T-helper 1 cell treated with Interleukin-12 subunit alpha and Interleukin-12 subunit beta and Interleukin-4 antibody, amounts not matched to agents 30 μg/mL and 1 μg/mL, for 36 hours (primary cell): Measurements from ENCODE around the gene ADAMTS13.
A peak's percentile ranks its signal among the peaks of the same experiment; 100 is the strongest.

Experiments
- H3K27ac Mint-ChIP-seq: one replicate; pipeline ENCODE4 v1.8.0; 2021; ENCODE audit warnings: mild to moderate bottlenecking, mixed read lengths
- H3K27me3 Mint-ChIP-seq: one replicate; pipeline ENCODE4 v1.8.0; 2021; ENCODE audit warnings: low read depth, mixed read lengths
- H3K36me3 Mint-ChIP-seq: one replicate; pipeline ENCODE4 v1.8.0; 2021; ENCODE audit warnings: low read depth, mixed read lengths
- H3K4me1 Mint-ChIP-seq: one replicate; pipeline ENCODE4 v1.8.0; 2021; ENCODE audit warnings: low read depth, mixed read lengths
- H3K4me3 Mint-ChIP-seq: one replicate; pipeline ENCODE4 v1.8.0; 2021; ENCODE audit warnings: mild to moderate bottlenecking, moderate library complexity, mixed read lengths
- H3K9me3 Mint-ChIP-seq: one replicate; pipeline ENCODE4 v1.8.0; 2021; ENCODE audit warnings: mixed read lengths

The ADAMTS13 gene

DNA sequence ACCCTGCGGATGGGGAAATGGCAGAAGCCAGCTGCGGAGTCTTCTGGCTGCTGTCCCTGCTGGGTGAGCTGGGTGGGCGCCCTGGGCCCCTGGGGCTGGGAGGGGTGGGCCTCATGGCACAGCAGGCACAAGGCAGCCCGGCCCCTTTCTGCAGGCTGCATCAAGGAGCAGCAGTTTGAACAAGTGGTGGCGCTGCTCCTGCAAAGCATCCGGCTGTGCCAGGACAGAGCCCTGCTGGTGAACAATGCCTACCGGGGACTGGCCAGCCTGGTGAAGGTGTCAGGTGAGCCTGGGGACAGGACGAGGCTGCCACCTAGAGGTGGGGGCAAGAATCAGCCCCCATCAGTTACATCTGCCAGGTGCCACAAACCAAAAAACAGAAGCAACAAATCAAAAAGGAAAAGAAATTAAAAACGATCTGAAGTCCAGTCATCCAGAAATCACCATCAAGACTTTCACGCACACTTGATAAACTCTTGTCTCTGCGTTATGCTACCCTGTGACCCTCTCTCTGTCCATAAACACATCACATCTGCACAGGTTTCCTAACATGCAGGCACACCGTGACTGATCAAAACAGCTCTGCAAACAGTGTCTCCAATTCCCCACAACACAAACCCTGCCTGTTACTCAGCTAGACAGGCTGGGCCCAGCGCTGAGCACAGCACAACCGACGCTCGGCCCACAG is 18.3 kb upstream of the ADAMTS13 start:
- no peak overlapping the region for H3K4me3 Mint-ChIP-seq

GRCh38 chr9:133404454-133405002 is 17.6 kb upstream of the ADAMTS13 start:
- Mint-ChIP-seq H3K4me1 (peaks cover 5% of the 10 kb centered on the region), H3K36me3 (peaks cover 23% of the 10 kb centered on the region), H3K9me3 (no peaks in the 10 kb centered on the region), H3K27me3 (no peaks in the 10 kb centered on the region), H3K4me3 (no peak overlapping the region), H3K27ac (no peak overlapping the region)

More for the DNA sequence above, 18.3 kb upstream of the ADAMTS13 start:
- Mint-ChIP-seq H3K4me1 (peaks cover 5% of the 10 kb centered on the region), H3K9me3 (no peaks in the 10 kb centered on the region), H3K27me3 (no peaks in the 10 kb centered on the region), H3K36me3 (peaks cover 20% of the 10 kb centered on the region), H3K27ac (no peak overlapping the region)

DNA sequence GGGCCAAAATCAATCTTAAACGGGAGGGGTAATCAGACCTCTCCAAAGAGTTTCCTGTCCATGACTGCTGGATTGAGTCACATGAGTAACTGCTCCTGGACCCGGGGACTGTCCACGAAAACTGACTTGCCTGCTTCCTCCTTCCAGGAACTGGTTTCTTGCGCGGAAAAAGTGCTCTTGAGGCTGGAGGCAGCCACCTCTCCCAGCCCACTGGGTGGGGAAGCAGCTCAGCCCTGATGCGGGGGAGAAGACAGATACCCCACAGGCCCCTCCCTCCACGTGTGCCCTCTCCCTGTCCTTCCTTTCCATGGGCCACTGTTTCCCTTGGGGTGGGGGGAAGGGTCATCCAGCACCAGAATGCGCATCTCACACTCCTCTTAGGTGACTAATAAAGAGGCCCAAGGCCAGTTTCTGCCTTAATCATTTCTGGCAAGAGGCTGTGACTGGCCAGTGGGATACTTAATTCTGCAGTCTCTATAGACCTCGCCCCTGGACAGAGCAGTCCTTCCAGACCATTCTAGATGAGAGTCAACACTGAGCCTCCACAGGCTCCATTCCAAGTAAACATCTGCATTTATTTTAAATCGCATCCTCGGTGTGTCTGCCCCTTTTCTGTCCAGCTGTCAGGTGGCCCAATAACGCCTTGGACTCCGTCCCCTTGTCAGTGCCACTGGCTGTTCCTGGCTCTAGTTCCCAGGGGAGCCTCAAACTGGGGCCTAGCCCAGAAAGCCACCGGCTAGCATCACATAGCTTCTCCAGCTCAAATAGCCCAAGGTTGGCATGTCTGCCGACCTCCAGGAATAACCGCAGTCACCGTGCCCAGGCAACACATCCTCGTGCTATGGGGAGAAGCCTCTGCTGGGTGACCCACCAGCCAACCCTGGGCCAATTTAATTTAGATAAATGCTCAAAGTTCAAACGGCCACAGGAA is 16.4 kb upstream of the ADAMTS13 start:
- H3K27me3 Mint-ChIP-seq = no peaks in the 10 kb centered on the region
- no peak overlapping the region for H3K27ac Mint-ChIP-seq
- H3K4me3 Mint-ChIP-seq = no peak overlapping the region
- H3K4me1 Mint-ChIP-seq = peaks cover 5% of the 10 kb centered on the region
- peaks cover 31% of the 10 kb centered on the region for H3K36me3 Mint-ChIP-seq
- H3K9me3 Mint-ChIP-seq = no peaks in the 10 kb centered on the region

- peaks cover 5% of the 10 kb centered on the region for H3K4me1 Mint-ChIP-seq
- H3K27ac Mint-ChIP-seq = peak overlapping the region; percentile 50
- H3K36me3 Mint-ChIP-seq = peaks cover 32% of the 10 kb centered on the region
- no peaks in the 10 kb centered on the region for H3K9me3 Mint-ChIP-seq
- no peaks in the 10 kb centered on the region for H3K27me3 Mint-ChIP-seq
- no peak overlapping the region for H3K4me3 Mint-ChIP-seq
These were observed 15.5 kb upstream of the ADAMTS13 start for GRCh38 chr9:133406480-133407307.

DNA sequence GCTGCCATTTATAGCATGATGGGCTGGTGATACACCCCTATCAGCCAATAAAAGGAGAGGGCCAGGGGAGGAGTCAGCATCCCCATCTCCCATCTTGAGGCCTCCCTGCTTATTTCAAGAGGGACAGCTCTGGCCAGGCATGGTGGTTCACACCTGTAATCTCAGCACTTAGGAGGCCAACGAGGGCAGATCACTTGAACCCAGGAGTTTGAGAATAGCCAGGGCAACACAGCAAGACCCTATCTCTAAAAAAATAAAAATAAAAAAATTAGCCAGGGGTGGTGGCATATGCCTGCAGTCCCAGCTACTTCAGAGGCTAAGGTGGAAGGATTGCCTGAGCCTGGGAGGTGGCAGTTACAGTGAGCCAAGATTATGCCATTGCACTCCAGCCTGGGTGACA is 14.1 kb upstream of the ADAMTS13 start:
- H3K27me3 Mint-ChIP-seq = no peaks in the 10 kb centered on the region
- peaks cover 38% of the 10 kb centered on the region for H3K36me3 Mint-ChIP-seq
- no peaks in the 10 kb centered on the region for H3K9me3 Mint-ChIP-seq
- H3K4me1 Mint-ChIP-seq = peaks cover 5% of the 10 kb centered on the region
- no peak overlapping the region for H3K4me3 Mint-ChIP-seq
- no peak overlapping the region for H3K27ac Mint-ChIP-seq

- H3K4me3 Mint-ChIP-seq = no peak overlapping the region
- H3K36me3 Mint-ChIP-seq = peaks cover 24% of the 10 kb centered on the region
- no peaks in the 10 kb centered on the region for H3K9me3 Mint-ChIP-seq
- peaks cover 34% of the 10 kb centered on the region for H3K4me1 Mint-ChIP-seq
- H3K27me3 Mint-ChIP-seq = no peaks in the 10 kb centered on the region
- H3K27ac Mint-ChIP-seq = peak overlapping the region; percentile 1
These were observed 7.0 kb upstream of the ADAMTS13 start for GRCh38 chr9:133415170-133415569.

GRCh38 chr9:133417541-133418461 is 4.4 kb upstream of the ADAMTS13 start, which contains the start of gene REXO4:
TSS of gene REXO4 (minus strand) at chr9:133418010. CDS start at chr9:133417844, 166 bp downstream.
- Mint-ChIP-seq H3K9me3 (no peaks in the 10 kb centered on the region), H3K36me3 (peaks cover 12% of the 10 kb centered on the region), H3K4me1 (peaks cover 44% of the 10 kb centered on the region), H3K27me3 (no peaks in the 10 kb centered on the region), H3K27ac (peak within 1 kb of the TSS; percentile 94), H3K4me3 (peak within 1 kb of the TSS; percentile 90)

- peaks cover 7% of the 10 kb centered on the region for H3K36me3 Mint-ChIP-seq
- H3K27me3 Mint-ChIP-seq = no peaks in the 10 kb centered on the region
- peaks cover 44% of the 10 kb centered on the region for H3K4me1 Mint-ChIP-seq
- H3K4me3 Mint-ChIP-seq = peak overlapping the region; percentile 90
- H3K27ac Mint-ChIP-seq = peak overlapping the region; percentile 63
- H3K9me3 Mint-ChIP-seq = no peaks in the 10 kb centered on the region
These were observed 3.2 kb upstream of the ADAMTS13 start for GRCh38 chr9:133419005-133419404.

- Mint-ChIP-seq H3K27ac (peak overlapping the region; percentile 6), H3K4me1 (peaks cover 38% of the 10 kb centered on the region), H3K9me3 (no peaks in the 10 kb centered on the region), H3K4me3 (no peak overlapping the region), H3K27me3 (no peaks in the 10 kb centered on the region), H3K36me3 (no peaks in the 10 kb centered on the region)
These were observed 1.8 kb upstream of the ADAMTS13 start for GRCh38 chr9:133420392-133420827.

DNA sequence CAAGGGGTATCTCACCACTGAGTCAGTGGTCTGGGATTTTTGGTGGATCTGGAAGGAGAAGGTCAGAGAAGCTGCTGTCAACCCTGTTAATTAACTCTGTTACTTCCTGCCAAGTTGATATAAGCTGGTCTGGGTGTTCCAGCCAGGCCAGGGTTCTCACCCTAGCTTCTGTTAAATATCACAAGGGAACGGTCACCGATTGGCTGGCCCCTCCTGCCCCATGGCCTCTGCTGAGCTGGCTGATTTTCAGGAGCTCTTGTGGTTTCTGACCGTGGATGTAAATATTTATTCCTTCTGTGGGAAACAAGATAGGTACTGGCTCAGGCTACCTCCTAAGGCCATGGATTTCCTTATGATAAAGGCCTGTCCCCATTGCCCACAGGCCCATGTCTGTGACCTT is 1.0 kb downstream of the ADAMTS13 start:
- Mint-ChIP-seq H3K4me1 (peaks cover 23% of the 10 kb centered on the region), H3K9me3 (no peaks in the 10 kb centered on the region), H3K27ac (no peak overlapping the region), H3K36me3 (no peaks in the 10 kb centered on the region), H3K27me3 (peaks cover 16% of the 10 kb centered on the region), H3K4me3 (no peak overlapping the region)

- Mint-ChIP-seq H3K27me3 (peaks cover 16% of the 10 kb centered on the region), H3K9me3 (no peaks in the 10 kb centered on the region), H3K4me3 (no peak overlapping the region), H3K4me1 (peaks cover 14% of the 10 kb centered on the region), H3K36me3 (no peaks in the 10 kb centered on the region), H3K27ac (no peak overlapping the region)
These were observed 2.0 kb downstream of the ADAMTS13 start for GRCh38 chr9:133424187-133424586.

- Mint-ChIP-seq H3K27ac (no peak overlapping the region), H3K4me1 (peaks cover 11% of the 10 kb centered on the region), H3K27me3 (peaks cover 19% of the 10 kb centered on the region), H3K4me3 (no peak overlapping the region), H3K9me3 (no peaks in the 10 kb centered on the region), H3K36me3 (no peaks in the 10 kb centered on the region)
These were observed 3.0 kb downstream of the ADAMTS13 start for GRCh38 chr9:133425049-133425632.

GRCh38 chr9:133426011-133426410 is 3.8 kb downstream of the ADAMTS13 start:
- H3K9me3 Mint-ChIP-seq = no peaks in the 10 kb centered on the region
- no peak overlapping the region for H3K27ac Mint-ChIP-seq
- H3K27me3 Mint-ChIP-seq = peaks cover 22% of the 10 kb centered on the region
- no peak overlapping the region for H3K4me3 Mint-ChIP-seq
- no peaks in the 10 kb centered on the region for H3K36me3 Mint-ChIP-seq
- peaks cover 7% of the 10 kb centered on the region for H3K4me1 Mint-ChIP-seq
